ENCODE measurements around the gene AP3S2.

GRCh38 chr15:89802231-89802928 lies 91.4 kb downstream of the AP3S2 start:
- TF ChIP-seq CTCF (IDR thresholded peaks at IDR 0.05) = no peak
- no peak for TF ChIP-seq POLR2A (IDR thresholded peaks at IDR 0.05)
- no peak for TF ChIP-seq POLR2AphosphoS5 (IDR thresholded peaks at IDR 0.05)
- TF ChIP-seq EP300 (IDR thresholded peaks at IDR 0.05) = no peak
